Measurements from ENCODE around the gene PPHLN1.
A peak's percentile ranks its signal among the peaks of the same experiment; 100 is the strongest.

The PPHLN1 gene, protein sequence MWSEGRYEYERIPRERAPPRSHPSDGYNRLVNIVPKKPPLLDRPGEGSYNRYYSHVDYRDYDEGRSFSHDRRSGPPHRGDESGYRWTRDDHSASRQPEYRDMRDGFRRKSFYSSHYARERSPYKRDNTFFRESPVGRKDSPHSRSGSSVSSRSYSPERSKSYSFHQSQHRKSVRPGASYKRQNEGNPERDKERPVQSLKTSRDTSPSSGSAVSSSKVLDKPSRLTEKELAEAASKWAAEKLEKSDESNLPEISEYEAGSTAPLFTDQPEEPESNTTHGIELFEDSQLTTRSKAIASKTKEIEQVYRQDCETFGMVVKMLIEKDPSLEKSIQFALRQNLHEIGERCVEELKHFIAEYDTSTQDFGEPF

DNA sequence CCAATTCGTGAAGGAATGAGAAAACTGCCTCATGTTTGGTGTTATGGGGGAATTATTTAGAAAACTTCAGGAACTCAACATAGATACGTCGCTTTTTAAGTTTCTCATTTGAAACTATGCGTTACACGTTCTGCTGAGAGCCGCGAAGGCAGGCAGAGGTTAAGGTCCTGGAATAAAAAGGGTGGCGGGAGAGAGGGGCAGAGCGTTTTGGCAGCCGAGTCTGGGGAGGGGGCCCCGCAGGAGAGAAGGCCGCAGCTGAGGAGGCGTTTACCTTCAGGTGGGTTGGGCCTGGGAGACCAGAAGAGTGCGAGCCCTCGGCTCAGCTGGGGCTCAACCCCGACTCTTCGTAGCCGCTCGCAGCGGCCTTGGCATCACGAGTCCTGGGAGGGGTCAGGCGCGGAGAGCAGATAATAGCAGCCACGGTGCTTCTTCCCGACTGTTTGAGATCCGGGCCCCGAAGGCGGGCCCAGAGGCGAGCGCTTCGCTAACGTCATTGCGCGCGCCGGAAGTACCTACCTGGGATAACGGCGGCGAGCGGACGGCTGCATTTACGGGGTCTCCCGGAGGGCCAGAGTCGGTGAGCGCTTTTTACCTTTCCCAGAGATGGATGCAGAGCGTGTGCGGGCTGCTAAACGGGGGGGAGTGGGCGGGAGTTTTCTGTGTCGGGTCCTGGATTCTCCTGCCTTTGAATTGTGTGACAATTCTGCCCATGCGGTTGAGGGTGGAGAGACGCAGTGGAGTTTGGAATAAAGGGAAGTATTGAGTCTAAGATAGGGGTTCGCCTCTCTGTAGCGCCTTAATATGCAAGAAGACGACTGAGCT lies at the start of gene PPHLN1, which contains the start of gene ZCRB1:
PPHLN1 (plus strand) TSS at position 515 of the 822 bp plus-strand sequence. CDS start 9,736 bp downstream, outside the sequence.
ZCRB1 (minus strand) TSS at position 442 of the 822 bp plus-strand sequence. CDS start 1,992 bp downstream, outside the sequence.
- peak; percentile 84 for DNase-seq

DNA sequence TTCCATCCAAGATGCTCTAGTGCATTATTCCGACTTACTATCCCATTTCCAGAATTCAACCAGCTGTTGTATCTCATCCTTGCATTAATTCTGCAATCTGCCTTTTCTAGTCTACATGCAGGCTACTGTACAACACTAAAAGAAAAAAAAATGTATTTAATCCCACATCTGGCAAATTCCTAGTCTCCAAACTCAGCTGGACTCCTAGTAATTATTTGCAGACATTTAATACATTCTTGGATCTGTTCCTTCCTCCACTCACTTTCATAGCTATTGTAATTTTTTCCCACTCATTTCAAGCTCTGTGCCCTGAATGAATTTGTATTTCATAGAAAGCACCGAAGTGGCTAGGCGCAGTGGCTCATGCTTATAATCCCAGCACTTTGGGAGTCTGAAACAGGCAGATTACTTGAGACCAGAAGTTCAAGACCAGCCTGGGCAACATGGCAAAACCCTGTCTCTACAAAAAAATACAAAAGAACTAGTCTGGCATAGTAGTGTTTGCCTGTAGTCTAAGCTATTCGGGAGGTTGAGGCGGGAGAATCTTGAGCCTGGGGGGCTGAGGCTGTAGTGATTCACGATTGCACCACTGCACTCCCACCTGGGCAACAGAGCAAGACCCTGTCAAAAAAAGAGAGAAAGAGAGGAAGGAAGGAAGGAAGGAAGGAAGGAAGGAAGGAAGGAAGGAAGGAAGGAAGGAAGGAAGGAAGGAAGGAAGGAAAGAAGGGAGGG lies 48.4 kb upstream of the PPHLN1 start:
- DNase-seq, result no peak

DNA sequence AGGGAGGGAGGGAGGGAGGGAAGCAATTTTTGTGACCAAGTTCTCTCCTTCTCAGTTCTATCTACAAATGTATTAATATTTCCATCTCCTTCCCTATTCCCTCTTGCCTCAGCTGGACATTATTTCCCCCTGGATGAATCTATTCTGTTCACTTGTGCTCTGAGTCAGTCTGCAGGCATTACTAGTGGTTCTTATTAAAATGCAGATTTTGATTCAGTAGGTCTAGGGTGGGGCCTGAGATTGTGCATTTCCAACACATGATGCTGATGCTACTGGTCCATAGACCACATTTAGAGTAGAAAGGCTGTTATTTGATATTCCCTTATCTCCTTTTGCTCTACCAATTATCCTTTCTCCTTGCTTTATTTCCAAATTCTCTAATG lies 47.8 kb upstream of the PPHLN1 start:
- no peak for DNase-seq

DNA sequence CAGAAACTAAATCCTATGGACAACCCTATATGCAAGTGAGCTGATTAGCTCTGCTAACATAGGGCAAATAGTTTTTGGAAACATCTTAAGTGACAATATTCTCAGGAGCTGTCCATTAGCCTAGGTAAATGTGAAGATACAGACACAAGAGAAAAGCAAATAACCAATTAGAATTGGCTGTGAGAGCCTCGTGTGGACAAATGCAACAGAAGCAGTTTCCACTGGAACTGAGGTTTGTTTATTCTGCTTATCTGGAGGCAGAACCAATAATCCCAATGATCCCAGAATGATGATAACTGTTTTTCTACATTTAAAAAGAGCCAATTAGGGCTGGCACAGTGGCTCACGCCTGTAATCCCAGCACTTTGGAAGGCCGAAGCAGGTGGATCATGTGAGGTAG lies 44.7 kb upstream of the PPHLN1 start:
- no peak for DNase-seq

DNA sequence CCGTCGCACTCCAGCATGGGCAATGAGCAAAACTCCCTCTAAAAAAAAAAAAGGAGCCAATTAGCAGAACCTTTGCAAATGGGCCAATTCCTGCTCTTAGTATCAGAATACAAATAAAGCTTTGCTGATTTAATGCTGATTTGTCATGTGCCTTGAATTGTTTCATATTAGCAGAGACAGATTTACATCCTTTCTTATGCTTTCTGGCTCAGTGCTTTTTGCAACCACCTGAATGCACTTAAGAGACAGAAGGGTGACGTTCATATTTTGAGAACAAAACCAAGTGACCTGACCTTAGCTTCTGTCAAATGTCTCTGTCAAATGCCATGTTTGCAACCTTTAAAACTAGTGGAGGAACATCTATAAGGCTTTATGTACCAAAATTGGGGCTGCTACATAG lies 44.1 kb upstream of the PPHLN1 start:
- no peak for DNase-seq

DNA sequence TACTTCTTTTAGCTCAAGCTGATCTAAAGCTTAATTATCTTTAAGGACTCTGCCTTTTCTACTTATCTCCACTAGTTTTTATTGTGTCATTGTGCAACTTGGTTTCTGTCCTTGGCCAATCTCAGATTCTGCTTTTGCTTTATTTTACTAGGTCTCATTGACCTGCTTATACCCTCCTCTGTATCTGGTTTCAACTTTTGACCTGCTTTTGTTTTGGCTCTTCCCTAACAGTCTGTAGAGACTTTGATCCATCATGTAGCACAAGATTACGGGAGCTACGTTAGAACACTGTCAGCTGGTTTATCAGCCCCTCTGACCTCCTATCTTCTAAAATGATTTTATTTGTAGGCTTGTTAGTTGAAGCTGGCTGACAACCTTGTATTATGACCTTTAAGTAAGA lies 43.7 kb upstream of the PPHLN1 start:
- DNase-seq, result no peak

DNA sequence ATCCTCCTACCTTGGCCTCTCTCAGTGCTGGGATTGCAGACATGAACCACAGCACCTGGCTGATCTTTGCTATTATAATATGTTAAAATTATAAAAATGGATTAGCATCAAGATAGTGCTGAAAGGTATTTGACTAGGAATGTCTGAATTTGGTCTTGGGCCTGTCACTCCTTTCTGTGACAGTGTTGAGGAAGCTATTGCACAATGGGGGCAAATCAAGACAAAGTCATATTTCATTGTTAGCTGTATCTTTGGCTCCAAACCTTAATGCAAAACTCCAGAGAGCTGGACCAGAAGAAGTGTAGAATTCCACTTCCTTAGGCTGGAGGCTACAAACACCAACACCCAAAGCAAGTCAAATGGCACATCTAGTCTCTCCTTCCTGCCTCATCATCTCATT lies 42.2 kb upstream of the PPHLN1 start:
- no peak for DNase-seq

DNA sequence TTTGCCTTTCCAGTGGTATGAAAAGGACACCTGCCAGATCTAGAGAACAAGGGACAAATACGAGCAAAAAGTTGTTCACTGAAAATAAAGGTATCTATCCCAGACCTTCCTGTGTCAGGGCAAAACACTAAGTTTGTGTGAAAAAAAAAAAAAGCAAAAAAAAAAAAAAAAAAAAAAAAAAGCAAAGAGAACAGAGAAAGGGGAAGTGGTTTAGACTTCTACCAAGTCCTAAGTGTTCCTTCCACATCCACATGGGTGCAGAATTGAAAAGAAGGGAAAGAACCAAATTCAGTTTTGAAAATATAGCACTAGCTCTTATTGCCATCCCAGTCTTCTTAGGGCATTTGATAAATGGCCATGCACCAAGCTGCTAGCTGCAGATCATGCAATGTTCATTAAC lies 41.8 kb upstream of the PPHLN1 start:
- DNase-seq, result no peak

DNA sequence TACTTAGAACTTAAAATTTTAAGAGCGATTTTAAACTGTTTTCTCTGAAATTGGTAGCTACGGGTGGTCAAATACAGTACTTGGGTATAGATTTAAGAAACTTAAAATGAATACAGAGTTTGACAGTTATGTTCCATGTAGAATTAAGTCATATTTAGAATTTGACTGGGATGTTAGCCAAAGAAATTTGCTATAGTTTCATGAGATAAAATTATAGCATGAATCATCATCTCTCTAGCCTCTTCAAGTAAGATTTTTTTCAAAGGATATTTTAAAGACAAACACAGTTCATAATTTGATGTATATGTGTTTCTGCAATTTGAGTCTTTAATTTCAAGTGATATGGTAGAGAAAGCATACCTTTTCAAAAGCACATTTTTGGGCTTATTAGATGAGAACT lies 41.1 kb upstream of the PPHLN1 start:
- no peak for DNase-seq

DNA sequence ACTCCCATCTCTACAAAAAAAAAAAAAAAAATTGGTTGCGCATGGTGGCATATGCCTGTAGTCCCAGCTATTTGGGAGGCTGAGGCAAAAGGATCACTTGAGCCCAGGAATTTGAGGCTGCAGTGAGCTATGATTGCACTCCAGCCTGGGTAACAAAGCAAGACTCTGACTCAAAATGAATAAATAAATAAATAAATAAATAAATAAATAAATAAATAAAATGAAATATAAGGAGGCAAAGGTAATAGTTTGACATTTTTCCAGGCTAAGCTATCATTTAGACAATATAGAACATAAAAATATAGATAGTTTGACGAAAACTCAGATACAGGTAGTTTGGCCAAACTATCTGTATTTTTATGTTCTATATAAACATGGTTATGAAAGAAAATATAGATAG lies 40.5 kb upstream of the PPHLN1 start:
- no peak for DNase-seq

DNA sequence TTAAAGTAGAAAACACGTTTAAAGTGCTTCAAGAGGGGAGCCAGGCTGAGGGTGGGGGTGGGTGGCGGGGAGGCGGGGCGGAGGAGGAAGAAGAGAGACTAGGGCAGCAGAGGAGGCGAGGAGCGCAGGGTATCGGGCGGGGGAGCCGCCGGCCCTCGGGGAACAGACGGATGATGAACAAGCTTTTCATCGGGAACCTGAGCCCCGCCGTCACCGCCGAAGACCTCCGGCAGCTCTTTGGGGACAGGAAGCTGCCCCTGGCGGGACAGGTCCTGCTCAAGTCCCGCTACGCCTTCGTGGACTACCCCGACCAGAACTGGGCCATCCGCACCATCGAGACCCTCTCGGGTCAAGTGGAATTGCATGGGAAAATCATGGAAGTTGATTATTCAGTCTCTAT lies 39.2 kb upstream of the PPHLN1 start:
- DNase-seq, result no peak

DNA sequence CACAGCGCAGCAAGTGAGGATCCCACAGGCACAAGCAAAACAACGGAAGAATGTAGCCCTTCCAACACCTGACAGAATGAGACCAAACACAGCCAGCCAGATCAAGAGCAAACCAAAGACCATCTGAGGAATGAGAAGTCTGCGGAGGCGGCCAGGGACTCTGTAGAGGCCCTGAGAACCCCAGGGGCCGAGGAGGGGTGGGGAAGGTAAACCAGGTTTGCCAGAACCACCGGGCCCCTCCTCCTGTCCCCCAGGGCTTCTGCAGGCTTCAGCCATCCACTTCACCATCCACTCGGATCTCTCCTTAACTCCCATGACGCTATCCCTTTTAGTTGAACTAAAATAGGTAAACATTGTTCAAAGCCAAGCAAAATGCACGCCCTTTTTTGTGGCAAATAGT lies 37.4 kb upstream of the PPHLN1 start:
- no peak for DNase-seq

DNA sequence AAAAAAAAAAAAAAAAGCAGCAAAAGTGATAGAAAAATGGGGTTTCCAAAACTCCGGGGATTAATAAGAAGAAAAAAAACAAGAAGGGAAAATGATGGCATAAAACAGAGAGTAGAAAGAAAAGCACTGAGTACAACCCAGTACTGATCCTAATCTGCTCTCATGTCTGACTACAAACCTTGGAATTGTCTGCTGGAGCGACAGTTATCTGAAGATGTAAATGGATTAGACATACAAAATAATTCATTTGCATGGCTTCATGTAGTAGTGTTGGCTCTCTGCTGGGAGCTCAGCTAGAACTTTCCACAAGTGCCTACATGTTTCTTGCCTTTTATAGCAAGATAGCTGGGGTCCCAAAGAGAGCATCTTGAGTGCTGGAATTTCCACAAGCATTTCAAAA lies 34.3 kb upstream of the PPHLN1 start:
- DNase-seq, result no peak

DNA sequence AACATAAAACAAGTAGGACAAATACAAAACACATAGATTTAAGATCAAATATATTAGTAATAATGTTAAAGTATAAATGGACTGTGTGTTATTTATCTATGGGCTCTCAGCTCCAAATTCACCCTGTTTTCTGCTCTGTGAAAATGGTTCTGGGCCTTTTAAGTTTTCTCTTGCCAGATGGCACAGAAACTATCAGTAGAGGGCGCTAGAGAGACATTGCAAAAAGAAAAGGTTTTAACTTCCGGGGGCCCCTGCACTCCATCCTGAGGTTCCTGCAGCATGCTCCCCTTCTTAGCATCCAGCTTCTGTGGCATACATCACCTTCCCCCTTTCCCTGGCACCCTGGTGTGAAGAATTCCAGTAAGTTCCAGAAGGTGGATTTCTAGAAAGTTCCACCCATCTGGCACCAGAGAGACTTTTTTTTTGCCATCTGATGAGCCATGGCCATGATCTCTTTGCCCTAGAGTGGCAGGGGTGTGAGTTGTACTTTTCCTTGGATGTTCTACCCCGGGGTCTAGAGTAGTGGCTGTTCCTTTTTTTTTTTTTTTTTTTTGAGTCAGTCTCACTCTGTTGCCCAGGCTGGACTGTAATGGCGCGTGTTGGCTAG lies 29.4 kb upstream of the PPHLN1 start:
- DNase-seq, result no peak

DNA sequence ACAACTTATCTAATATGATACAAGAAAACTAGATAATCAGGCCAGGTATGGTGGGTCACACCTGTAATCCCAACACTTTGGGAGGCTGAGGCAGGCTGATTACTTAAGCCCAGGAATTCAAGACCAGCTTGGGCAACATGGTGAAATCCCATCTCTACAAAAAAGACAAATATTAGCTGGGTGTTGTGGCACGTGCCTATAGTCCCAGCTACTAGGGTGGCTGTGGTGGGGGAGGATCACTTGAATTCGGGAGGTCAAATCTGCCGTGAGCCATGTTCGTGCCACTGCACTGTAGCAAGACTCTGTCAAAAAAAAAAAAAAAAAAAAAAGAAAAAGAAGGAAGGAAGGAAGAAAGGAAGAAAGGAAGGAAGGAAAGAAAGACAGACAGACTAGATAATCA lies 27.1 kb upstream of the PPHLN1 start:
- no peak for DNase-seq

DNA sequence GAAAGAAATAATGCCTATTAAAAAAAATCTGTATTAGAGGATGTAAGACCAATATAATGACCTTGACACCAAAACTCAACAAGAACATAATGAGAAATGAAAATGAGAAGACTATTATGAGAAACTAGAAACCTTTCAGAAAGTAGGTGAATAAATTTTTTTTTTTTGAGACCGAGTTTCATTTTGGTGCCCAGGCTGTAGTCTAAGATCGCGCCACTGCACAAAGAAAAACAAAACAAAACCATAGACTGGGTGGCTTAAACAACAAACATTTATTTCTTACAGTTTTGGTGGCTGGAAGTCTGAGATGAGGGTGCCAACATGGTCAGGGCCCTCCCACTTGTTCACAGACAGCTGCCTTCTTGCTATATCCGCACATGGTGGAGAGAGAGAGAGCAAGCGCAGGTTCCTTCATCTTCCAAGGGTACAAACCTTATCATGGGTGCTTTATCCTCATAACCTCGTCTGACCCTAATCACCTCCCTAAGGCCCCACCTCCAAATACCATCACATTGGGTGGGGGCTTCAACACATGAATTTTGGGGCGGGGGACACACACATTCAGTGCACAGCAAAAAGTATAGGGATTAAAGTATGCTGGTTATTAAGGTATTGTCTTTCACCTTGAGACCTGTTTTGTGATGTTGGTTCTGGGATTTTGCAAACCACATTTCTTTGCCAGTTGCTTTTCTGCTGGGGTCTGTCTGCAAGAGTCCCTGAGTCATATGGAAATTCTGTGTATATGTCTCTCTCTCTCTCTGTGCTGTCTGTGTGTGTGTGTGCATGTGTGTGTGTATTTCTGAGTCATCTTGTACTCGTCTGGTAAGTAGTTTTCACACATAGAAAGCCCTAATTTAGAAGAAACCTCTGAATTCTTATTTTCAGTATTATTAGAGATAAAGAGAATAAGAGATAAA lies 26.3 kb upstream of the PPHLN1 start:
- no peak for DNase-seq

DNA sequence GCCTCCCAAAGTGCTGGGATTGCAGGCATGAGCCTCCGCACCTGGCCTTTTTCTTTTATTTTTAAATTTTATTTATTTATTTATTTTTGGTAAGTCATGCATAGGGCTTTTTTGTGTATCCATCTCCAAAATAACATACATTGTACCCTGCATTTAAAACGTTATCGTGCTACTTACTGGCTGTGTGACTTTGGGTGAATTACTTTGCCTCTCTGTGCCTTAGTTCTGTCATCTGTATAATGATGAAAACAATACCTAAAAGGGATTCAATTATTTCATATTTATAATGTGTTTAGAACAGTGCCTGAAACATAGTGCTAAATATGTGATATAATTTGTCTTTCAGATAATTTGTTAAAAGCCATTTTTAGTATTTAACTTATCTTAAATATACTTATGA lies 19.7 kb upstream of the PPHLN1 start:
- no peak for DNase-seq

DNA sequence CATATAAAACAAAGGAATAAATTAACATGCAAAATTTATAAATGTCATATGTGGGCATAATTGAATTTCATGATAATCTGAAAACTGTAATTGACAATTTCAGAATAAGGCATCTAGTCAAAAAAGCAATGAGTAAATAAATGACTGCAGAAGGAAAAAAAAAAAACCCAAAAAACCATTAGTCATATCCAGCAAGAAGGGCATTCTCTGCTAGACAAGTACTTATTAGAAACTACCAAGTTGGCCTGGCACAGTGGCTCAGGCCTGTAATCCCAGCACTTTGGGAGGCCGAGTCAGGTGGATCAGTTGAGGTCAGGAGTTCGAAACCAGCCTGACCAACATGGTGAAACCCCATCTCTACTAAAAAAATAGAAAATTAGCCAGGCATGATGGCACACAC lies 17.6 kb upstream of the PPHLN1 start:
- no peak for DNase-seq

DNA sequence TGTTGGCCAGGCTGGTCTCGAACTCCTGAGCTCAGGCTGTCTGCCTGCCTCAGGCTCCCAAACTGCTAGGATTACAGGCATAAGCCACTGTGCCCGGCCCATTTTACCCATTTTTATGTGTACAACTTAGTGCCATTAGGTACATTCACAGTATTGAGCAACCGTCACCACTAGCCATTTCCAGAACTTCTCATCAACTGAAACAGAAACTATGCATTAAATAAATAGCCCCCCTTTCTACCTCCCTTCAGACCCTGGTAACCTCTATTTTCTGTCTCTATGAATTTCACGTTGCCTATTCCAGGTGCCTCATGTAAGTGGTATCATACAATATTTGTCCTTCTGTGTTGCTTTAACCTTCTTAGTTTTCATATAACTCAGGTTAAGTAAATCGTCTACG lies 16.0 kb upstream of the PPHLN1 start:
- no peak for DNase-seq

DNA sequence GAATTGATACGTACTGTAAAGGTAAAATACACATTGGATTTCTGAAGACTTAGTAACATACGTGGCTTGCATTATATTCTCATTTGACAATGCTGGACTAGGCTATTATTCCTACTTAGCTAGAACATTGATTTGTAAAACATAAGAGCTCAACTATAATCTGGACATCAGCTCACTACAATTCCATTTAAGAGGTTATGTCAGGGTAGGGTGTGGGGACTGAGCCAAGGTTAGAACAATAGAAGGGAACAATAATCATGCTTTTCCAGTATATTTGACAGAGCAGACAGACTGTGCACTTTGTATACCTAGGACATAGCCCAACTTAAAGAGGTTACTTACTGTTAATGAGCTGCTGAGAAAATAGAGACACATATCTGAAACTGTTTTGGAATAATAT lies 10.9 kb upstream of the PPHLN1 start:
- DNase-seq, result no peak

DNA sequence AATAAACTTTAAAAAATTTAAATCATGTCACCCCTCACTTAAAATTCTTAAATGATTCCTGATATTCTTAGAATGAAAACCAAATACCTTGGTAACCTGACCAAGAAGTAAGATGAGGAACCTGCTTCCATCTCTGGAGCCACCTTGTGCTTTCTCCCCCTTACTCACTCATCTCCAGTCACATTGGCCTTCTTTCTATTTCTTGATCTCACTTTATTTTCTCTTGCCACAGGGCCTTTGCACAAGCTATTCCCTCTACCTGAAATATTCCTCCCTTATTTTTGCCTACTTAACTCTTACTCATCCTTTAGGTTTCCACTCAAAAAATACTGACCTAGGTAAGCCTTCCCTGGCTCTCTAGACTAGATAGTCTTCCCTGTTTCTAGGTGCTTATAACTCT lies 5.2 kb upstream of the PPHLN1 start:
- DNase-seq, result no peak

DNA sequence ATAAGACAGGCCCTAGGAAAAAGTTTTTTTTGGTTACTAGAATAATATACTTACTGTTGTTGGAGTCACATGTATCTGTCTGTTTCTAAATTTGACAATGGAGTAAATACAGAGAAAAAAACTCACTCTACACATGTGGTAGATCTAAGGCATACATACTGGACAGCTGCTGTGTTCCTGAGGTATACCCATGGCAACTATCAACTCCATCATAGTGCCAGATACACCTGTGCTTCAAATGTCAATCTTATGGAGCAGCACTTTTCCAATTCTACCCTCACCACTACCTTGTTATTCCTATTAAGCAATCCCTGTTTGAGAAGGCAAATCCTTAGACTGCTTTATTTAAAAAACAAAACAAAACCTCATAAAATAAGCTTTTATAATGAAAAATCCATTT lies 3.4 kb upstream of the PPHLN1 start:
- no peak for DNase-seq
